Kidney (tissue), 14 donors: ENCODE measurements around the gene MGA. TPM values are rescaled to one million over a fixed set of nuclear protein-coding genes. Genes with fewer than 3 reads are reported as not detected.

Source experiments
- DNase-seq, 5 donors: peaks; one replicate each; pipeline ENCODE4 v3.0.0-alpha.2; 2013 to 2020
- FAIRE-seq: peaks from 2 replicates; lab custom pipeline; 2012; peaks lifted over from hg19 to GRCh38; lab: Jason Lieb, UNC
- H3K27ac ChIP-seq, 2 donors: one replicate each; pipeline ENCODE4 v1.7.0; 2013; ENCODE audit warnings: low read depth in 2 of 2, low read length in 2 of 2, inconsistent platforms in 1 of 2
- H3K27me3 ChIP-seq: one replicate; pipeline ENCODE4 v1.7.1; 2013; ENCODE audit warnings: low read length, inconsistent platforms; ENCODE audit not compliant: control insufficient read depth, insufficient read depth
- H3K36me3 ChIP-seq, 3 donors: one replicate each; pipeline versions ENCODE4 v1.7.0 to v1.7.1; 2013; ENCODE audit warnings: low read length in 3 of 3, control low read depth in 1 of 3, inconsistent platforms in 1 of 3; ENCODE audit not compliant: insufficient read depth in 3 of 3, control insufficient read depth in 2 of 3
- H3K4me1 ChIP-seq, 3 donors: one replicate each; pipeline versions ENCODE4 v1.7.0 to v1.7.1; 2013; ENCODE audit warnings: low read length in 3 of 3, inconsistent platforms in 1 of 3, low read depth in 1 of 3; ENCODE audit not compliant: control insufficient read depth in 2 of 3, insufficient read depth in 2 of 3
- H3K4me3 ChIP-seq, 3 donors: one replicate each; pipeline versions ENCODE4 v1.7.0 to v1.8.1; 2013; ENCODE audit warnings: low read length in 3 of 3, control low read depth in 1 of 3, inconsistent platforms in 1 of 3
- H3K9ac ChIP-seq, 3 donors: one replicate each; pipeline versions ENCODE4 v1.7.0 to v1.7.1; 2013; ENCODE audit warnings: low read length in 3 of 3, control low read depth in 1 of 3, inconsistent platforms in 1 of 3
- H3K9me3 ChIP-seq, 3 donors: one replicate each; pipeline versions ENCODE4 v1.7.0 to v1.7.1; 2013; ENCODE audit warnings: low read length in 3 of 3, control low read depth in 1 of 3, inconsistent platforms in 1 of 3; ENCODE audit not compliant: control insufficient read depth in 2 of 3, insufficient read depth in 1 of 3
- CTCF ChIP-seq: IDR thresholded peaks from 3 replicates; pipeline ENCODE4 v1.5.1; 2012; ENCODE audit warnings: mild to moderate bottlenecking, moderate library complexity, borderline replicate concordance; ENCODE audit not compliant: insufficient read depth; ENCODE audit errors: extremely low read depth
- intact Hi-C: fragments of 100-400 bp; cut with DNase I; formaldehyde crosslinking; loops from one replicate; pipeline ENCODE4 v1.11.1; 2022
- polyA plus RNA-seq: library from polyadenylated mRNA; stranded (reverse); fragments of 350-450 nt; fragmentation: Illumina TruSeq; extraction: RNeasy Lipid Tissue Mini Kit (QIAGEN cat#74804); gene quantifications from one replicate; pipeline ENCODE4 v1.2.3, GENCODE V29; 2014; ENCODE audit warnings: low read depth, low replicate concordance; ENCODE audit not compliant: insufficient read depth
- total RNA-seq: library from RNA; stranded (reverse); fragmentation: NEBNext Ultra II Directional; extraction: Animal tissue kit (Norgen Biotek cat#: 25700); gene quantifications from one replicate; pipeline ENCODE4 v1.2.1, GENCODE V29; 2021
- donor health status: control.
- donor health status: control.
- donor health status: control.
- donor health status: control.
- donor health status: control.
- donor health status: DM: yes; HTN: yes; CAD: no.
- donor health status: Normal renal cell carcinoma (clear cell type).

MGA gene
- total and polyA plus RNA-seq, 2 donors from 2014 or later = 1.9 to 40.1 TPM

- Histone ChIP-seq H3K36me3 (no peaks in the 10 kb centered on the region), H3K4me3 (no peak overlapping the region), H3K27ac (no peak overlapping the region), H3K9ac (no peak overlapping the region), H3K27me3 (no peaks in the 10 kb centered on the region), H3K4me1 (no peaks in the 10 kb centered on the region), H3K9me3 (no peaks in the 10 kb centered on the region)
- intact Hi-C loops = no loop called here
- TF ChIP-seq CTCF = no peak
- FAIRE-seq (no peak), DNase-seq (no peak)
Measured at GRCh38 chr15:41633609-41634008, 26.6 kb upstream of the MGA start.

- H3K27ac ChIP-seq = no peak overlapping the region
- TF ChIP-seq CTCF = no peak
- H3K4me3 ChIP-seq = no peak overlapping the region
- H3K9ac ChIP-seq = no peak overlapping the region
- DNase-seq = no peak
- intact Hi-C loops = no loop called here
- H3K9me3 ChIP-seq = no peaks in the 10 kb centered on the region
- no peaks in the 10 kb centered on the region for H3K27me3 ChIP-seq
- no peak for FAIRE-seq
- no peaks in the 10 kb centered on the region for H3K4me1 ChIP-seq
- H3K36me3 ChIP-seq = no peaks in the 10 kb centered on the region
Measured at GRCh38 chr15:41634072-41634626, 26.1 kb upstream of the MGA start.

- no peak for TF ChIP-seq CTCF
- Histone ChIP-seq H3K9ac (no peak overlapping the region), H3K27ac (no peak overlapping the region), H3K36me3 (no peaks in the 10 kb centered on the region), H3K27me3 (no peaks in the 10 kb centered on the region), H3K4me1 (no peaks in the 10 kb centered on the region), H3K9me3 (no peaks in the 10 kb centered on the region), H3K4me3 (no peak overlapping the region)
- intact Hi-C loops = no loop called here
- FAIRE-seq (no peak), DNase-seq (no peak)
Measured at GRCh38 chr15:41637086-41637485, 23.1 kb upstream of the MGA start.

- Histone ChIP-seq H3K9ac (no peak overlapping the region), H3K4me1 (peaks cover 0 to 7% (median 0%) of the 10 kb centered on the region in 3 donors), H3K4me3 (no peak overlapping the region), H3K27ac (no peak overlapping the region), H3K9me3 (no peaks in the 10 kb centered on the region), H3K36me3 (no peaks in the 10 kb centered on the region), H3K27me3 (no peaks in the 10 kb centered on the region)
- FAIRE-seq (no peak), DNase-seq (no peak)
- no peak for TF ChIP-seq CTCF
- intact Hi-C loops = no loop called here
Measured at GRCh38 chr15:41640985-41641384, 19.2 kb upstream of the MGA start.
